ENCODE measurements around the gene IFFO2. TPM values are rescaled to one million over a fixed set of nuclear protein-coding genes. Genes with fewer than 3 reads are reported as not detected.
A peak's percentile ranks its signal among the peaks of the same experiment; 100 is the strongest.

The IFFO2 gene
- total and polyA plus RNA-seq, 2 of the 13 experiments (the other 11 are each of a cell fraction or from before 2014, with no cell fraction given): 7.3 to 16.7 TPM

- no peak for TF ChIP-seq ZUFSP (CRISPR knock-in tag; IDR thresholded peaks at IDR 0.05; ENCODE audit: borderline replicate concordance)
- no peak for TF ChIP-seq ADNP (CRISPR knock-in tag; IDR thresholded peaks at IDR 0.05)
- TF ChIP-seq ZNF773 (CRISPR knock-in tag; IDR thresholded peaks at IDR 0.05; ENCODE audit: borderline replicate concordance): no peak
- TF ChIP-seq ZNF292 (CRISPR knock-in tag; IDR thresholded peaks at IDR 0.05; ENCODE audit: borderline replicate concordance, low read depth): no peak
- no peak for TF ChIP-seq FOXK2 (IDR thresholded peaks at IDR 0.05)
- 0 out of 2 replicates have a peak, but pooled peaks have one; percentile 25 for TF ChIP-seq ZNF543 (CRISPR knock-in tag; IDR thresholded peaks at IDR 0.05)
- peak; percentile 24; the same call in 1 of the 2 replicates for TF ChIP-seq ZMYM3 (CRISPR knock-in tag; IDR thresholded peaks at IDR 0.05)
- no peak for TF ChIP-seq PBX2 (CRISPR knock-in tag; IDR thresholded peaks at IDR 0.05)
- 0 out of 2 replicates have a peak, but pooled peaks have one; percentile 11 for TF ChIP-seq SP5 (CRISPR knock-in tag; IDR thresholded peaks at IDR 0.05; ENCODE audit: borderline replicate concordance, low read depth)
- 0 out of 2 replicates have a peak, but pooled peaks have one; percentile 11 for TF ChIP-seq FOXO1 (CRISPR knock-in tag; IDR thresholded peaks at IDR 0.05)
- TF ChIP-seq AKAP8 (CRISPR knock-in tag; IDR thresholded peaks at IDR 0.05): no peak
- no peak for TF ChIP-seq RAD51 (IDR thresholded peaks at IDR 0.05; ENCODE audit: borderline replicate concordance)
- TF ChIP-seq ZNF605 (CRISPR knock-in tag; IDR thresholded peaks at IDR 0.05): no peak
- peak; percentile 70 for TF ChIP-seq AGO2 (optimal IDR thresholded peaks at IDR 0.05; ENCODE audit: low read depth, low read length)
- no peak for TF ChIP-seq PPARG (CRISPR knock-in tag; conservative IDR thresholded peaks at IDR 0.05)
- TF ChIP-seq SMARCC2 (IDR thresholded peaks at IDR 0.05): no peak
- TF ChIP-seq DMAP1 (CRISPR knock-in tag; IDR thresholded peaks at IDR 0.05): no peak; the same call in 1 of the 2 replicates
- no peak for TF ChIP-seq ZNF737 (CRISPR knock-in tag; IDR thresholded peaks at IDR 0.05; ENCODE audit: borderline replicate concordance)
- no peak for TF ChIP-seq NR2F6 (IDR thresholded peaks at IDR 0.05)
- TF ChIP-seq NR2F6 (CRISPR knock-in tag; IDR thresholded peaks at IDR 0.05): no peak
- TF ChIP-seq ZXDC (CRISPR knock-in tag; IDR thresholded peaks at IDR 0.05): no peak
- no peak for TF ChIP-seq ZNF772 (CRISPR knock-in tag; IDR thresholded peaks at IDR 0.05)
- no peak for TF ChIP-seq SMAD1 (CRISPR knock-in tag; IDR thresholded peaks at IDR 0.05; ENCODE audit: borderline replicate concordance, low read depth)
- no peak for TF ChIP-seq U2AF2 (IDR thresholded peaks at IDR 0.05; ENCODE audit: low read depth, low read length)
These were observed 859 bp downstream of the IFFO2 start (continued) for GRCh38 chr1:18955441-18956192.
